ENCODE data around the gene CAD.
"Not testable (repeated sequence)": the region's sequence is repeated elsewhere in the genome, so short reads cannot be mapped to it uniquely, and the experiment has no call there.

Gene CAD

GRCh38 chr2:27217173-27218121, at the start of gene CAD:
CAD (plus strand) TSS chr2:27217369; CDS start chr2:27217552, 183 bp downstream.
- peak; percentile 85 for DNase-seq

GRCh38 chr2:27170581-27171337, 46.4 kb upstream of the CAD start:
- no peak for DNase-seq

GRCh38 chr2:27171351-27171848, 45.8 kb upstream of the CAD start:
- no peak for DNase-seq

GRCh38 chr2:27174638-27175037, 42.5 kb upstream of the CAD start:
- DNase-seq = peak; percentile 13

GRCh38 chr2:27175330-27175729, 41.8 kb upstream of the CAD start:
- no peak for DNase-seq

GRCh38 chr2:27175781-27176180, 41.4 kb upstream of the CAD start:
- DNase-seq = not testable (repeated sequence)

GRCh38 chr2:27177441-27178351, 39.5 kb upstream of the CAD start:
- no peak for DNase-seq

GRCh38 chr2:27178469-27178868, 38.7 kb upstream of the CAD start:
- DNase-seq = no peak

GRCh38 chr2:27179344-27180000, 37.7 kb upstream of the CAD start:
- DNase-seq = no peak

- DNase-seq = peak; percentile 74
Observed at GRCh38 chr2:27182346-27182745, 34.8 kb upstream of the CAD start.

GRCh38 chr2:27184115-27184514, 33.1 kb upstream of the CAD start:
- DNase-seq = no peak

GRCh38 chr2:27185331-27186026, 31.7 kb upstream of the CAD start:
- peak; percentile 83 for DNase-seq

GRCh38 chr2:27186613-27187345, 30.4 kb upstream of the CAD start:
- no peak for DNase-seq

- no peak for DNase-seq
Observed at GRCh38 chr2:27189989-27190388, 27.2 kb upstream of the CAD start.

GRCh38 chr2:27191070-27191829, 25.9 kb upstream of the CAD start:
- DNase-seq = peak; percentile 64

GRCh38 chr2:27194538-27195354, 22.4 kb upstream of the CAD start:
- no peak for DNase-seq

GRCh38 chr2:27195799-27196198, 21.4 kb upstream of the CAD start:
- not testable (repeated sequence) for DNase-seq

- DNase-seq = not testable (repeated sequence)
Observed at GRCh38 chr2:27198068-27198467, 19.1 kb upstream of the CAD start.

GRCh38 chr2:27198627-27199026, 18.5 kb upstream of the CAD start:
- DNase-seq = no peak

All from fibroblast of skin of right quadriceps (primary cell).